Activated gamma-delta T cell treated with Interleukin-2 at 50 U/mL for 16 hours (primary cell): ENCODE data around the gene BRD9.
"Not testable (repeated sequence)": the region's sequence is repeated elsewhere in the genome, so short reads cannot be mapped to it uniquely, and the experiment has no call there.

ENCODE experiments used
- DNase-seq: peaks from one replicate; pipeline ENCODE4 v3.0.0-alpha.2; 2020

The BRD9 gene

GRCh38 chr5:892394-893136 is at the start of gene BRD9, which contains the start of gene TRIP13:
TSS of gene BRD9 (minus strand) at chr5:892801. CDS start at chr5:892657, 144 bp downstream.
TSS of gene TRIP13 (plus strand) at chr5:892884. CDS start at chr5:892999, 115 bp downstream.
- peak; percentile 77 for DNase-seq

DNA sequence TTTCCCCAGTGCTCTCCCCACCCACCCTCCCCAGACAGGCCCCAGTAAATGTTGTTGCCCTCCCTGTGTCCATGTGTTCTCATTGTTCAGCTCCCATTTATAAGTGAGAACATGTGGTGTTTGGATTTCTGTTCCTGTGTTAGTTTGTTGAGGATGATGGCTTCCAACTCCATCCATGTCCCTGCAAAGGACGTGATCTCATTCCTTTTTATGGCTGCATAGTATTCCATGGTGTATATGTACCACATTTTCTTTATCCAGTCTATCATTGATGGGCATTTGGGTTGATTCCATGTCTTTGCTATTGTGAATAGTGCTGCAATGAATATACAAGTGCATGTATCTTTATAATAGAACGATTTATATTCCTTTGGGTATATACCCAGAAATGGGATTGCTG is 48.1 kb upstream of the BRD9 start:
- not testable (repeated sequence) for DNase-seq

DNA sequence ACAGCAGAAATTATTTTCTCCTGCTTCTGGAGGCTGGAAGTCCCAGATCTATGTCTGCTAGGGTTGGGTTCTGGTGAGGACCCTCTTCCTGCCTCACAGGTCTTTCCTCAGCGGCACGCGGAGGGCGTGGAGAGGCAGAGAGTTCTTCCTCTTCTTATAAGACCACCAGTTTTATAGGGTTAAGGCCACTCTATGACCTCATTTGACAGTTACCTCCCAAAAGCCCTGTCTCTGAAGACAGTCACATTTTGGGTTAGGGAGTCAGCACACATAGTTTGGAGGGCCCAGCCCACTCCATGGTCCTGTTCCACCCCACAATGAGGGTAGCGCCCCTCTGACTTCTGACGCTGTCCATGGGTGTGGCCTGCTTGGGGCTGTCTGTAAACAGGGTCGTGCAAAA is 46.8 kb upstream of the BRD9 start:
- DNase-seq: no peak

DNA sequence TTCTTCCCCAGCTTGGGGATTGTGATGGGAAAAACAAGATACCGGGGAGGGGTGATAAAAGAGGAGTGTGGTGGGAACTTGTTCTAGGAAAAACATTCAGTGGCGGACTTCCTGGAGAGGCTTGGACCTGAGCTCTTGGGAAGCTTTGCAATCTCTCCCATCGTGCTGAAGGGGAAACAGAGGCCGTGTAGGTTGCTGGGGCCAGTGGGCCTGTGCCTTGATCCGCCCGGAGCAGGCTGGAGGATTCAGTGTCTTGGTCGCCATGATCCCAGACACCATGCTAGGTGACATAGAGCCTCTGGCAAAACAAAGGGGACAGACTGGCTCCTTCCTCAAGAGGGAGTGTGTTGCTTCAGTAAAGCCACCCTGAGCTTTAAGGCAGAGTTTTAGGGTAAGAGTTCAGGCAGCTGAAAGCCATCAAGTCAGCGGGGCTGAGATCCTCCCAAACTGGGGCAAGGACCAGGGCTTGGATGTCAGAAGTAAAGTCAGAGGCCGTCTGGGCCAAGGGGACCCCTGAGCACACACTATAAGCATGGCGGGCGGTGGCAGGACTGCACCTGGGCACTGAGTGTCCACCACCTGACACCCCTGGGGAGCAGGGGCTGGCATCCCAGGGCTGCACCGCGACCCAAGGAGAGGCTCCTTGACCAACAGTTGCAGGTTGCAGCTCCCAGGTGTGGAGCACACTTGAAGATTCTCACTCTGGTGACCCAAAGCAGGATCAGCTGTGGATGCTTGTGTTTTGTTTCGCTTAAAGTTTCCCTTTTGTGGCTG is 44.7 kb upstream of the BRD9 start:
- no peak for DNase-seq

- DNase-seq: no peak
Measured at GRCh38 chr5:936149-937144, 43.8 kb upstream of the BRD9 start.

DNA sequence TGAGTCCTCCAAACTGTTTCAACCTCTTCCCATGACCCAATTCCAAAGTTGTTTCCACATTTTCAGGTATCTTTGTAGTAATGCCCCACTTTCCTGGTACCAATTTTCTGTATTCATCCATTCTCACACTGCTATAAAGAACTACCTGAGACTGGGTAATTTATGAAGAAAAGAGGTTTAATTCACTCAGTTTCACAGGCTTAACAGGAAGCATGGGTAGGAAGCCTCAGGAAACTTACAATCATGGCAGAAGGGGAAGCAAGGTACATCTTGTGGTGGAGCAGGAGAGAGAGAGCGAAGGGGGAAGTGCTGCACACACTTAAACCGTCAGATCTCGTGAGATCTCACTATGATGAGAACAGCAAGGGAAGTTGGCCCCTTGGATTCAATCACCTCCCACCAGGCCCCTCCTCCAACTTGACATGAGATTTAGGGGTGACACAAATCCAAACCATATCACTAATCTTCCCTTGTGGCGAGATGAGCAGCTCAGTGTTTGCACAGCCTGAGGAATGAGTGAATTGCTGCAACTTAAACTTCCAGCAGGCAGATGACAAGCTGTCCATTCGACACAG is 43.0 kb upstream of the BRD9 start:
- no peak for DNase-seq

DNA sequence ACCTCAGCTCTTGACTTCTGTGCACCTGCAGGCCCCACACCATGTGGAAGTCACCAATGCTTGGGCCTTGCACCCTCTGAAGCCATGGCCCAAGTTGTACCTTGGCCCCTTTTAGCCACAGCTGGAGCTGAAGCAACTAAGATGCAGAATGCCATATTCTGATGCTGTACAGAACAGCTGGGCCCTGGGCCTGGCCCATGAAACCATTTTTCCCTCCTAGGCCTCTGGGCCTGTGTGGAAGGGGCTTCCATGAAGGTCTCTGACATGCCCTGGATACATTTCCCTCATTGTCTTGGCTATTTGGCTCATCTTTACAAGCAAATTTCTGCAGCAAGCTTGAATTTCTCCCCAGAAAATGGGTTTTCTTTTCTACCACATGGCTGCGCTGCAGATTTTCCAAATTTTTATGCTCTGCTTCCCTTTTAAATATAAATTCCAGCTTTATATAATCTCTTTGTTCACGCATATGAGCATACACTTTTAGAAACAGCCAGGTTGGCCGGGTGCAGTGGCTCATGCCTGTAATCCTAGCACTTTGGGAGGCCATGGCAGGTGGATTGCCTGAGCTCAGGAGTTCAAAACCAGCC is 41.9 kb upstream of the BRD9 start:
- not testable (repeated sequence) for DNase-seq

- not testable (repeated sequence) for DNase-seq
Measured at GRCh38 chr5:933951-934350, 41.4 kb upstream of the BRD9 start.

DNA sequence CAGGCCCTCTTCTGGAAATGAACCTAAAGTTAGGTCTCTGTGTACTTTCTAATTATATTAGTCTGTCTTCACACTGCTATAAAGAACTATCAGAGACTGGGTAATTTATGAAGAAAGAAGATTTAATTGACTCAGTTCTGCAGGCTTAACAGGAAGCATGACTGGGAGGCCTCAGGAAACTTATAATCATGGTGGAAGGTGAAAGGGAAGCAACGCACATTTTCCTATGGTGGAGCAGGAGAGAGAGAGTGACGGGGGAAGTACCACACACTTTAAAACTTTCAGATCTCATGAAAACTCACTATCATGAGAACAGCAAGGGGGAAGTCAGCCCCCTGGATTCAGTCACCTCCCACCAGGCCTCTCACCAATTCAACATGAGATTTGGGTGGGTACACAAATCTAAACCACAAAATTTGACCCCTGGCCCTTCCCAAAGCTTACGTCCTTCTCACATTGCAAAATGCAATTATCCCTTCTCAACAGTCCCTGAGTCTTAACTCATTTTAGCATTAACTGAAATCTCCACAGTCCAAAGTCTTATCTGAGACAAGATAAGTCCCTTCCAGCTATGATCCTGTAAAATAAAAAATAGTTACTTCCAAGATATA is 40.8 kb upstream of the BRD9 start:
- no peak for DNase-seq

DNA sequence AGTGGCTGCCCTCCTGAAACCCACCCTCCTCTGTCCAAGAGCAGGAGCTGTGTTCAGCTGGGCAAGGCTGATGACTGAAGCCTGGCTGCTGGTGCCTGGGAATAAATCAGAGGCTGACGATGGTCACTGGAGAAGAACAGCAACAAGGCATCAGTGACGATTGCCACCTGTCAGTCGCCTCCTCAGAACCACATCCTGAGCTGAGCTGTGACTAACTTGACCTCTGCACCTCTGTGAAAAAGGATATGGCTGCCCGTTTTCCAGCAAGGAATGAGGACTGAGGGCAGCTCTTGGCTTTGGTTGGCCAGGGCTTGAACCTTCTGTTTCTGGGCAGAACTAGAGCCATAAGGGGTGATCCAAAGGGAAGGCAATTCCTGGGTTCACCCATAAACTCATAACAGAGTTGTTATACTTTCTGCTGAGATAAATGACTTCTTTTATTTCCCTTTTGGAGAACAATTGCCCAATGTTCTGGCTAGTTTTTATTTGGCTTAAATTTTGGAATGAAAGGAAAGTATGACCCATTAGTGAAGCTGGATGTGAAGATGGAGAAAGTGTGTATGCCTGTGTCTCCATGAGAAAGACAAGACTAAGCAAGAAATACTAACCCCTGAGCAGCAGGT is 40.1 kb upstream of the BRD9 start:
- no peak for DNase-seq

- DNase-seq: no peak
Measured at GRCh38 chr5:932151-932627, 39.6 kb upstream of the BRD9 start.

DNA sequence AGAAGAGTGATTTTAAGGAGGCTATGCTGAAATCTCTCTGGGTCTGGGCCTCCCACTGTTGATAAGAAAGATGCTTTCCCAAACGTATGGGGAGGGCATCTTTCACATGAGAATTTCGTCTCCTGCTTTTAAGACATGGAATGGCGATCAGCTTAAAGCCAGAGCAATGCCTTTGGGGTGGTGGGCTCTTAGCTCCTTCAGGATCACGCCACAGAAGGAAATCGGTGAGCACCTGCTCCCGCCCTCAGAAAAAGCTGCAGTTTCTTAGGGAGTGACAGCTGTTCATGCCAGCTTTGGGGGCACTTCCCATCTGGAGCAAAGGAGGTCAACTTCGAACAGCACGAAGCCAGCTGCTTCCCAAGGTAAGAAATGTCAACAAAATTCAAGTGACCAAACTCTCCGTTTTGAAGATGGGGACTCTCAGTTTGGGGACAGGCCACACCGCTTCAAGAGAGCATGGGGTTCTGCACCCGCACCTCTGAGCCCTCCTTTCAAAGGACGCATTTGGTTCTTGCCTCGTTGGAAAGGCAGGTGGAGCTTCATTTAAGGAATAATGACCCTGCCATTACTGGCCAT is 39.1 kb upstream of the BRD9 start:
- no peak for DNase-seq

DNA sequence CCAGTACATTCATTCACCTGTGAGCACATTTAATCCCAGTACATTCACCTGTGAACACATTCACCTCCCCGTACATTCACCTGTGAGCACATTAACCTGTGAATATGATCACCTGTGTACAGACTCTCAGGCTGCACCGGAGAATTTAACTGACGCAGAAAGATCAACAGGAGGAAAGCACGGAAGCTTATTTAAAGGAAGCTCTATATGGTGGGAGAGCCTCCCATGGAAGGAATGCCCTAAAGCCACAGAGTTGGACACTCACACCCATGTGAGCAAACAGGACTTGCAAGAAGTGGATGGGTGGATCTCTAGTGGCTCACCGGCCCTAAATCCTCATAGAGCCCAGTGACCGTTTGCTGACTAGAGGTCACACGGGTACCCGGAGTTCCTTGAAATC is 38.3 kb upstream of the BRD9 start:
- DNase-seq: no peak

- DNase-seq: no peak
Measured at GRCh38 chr5:929596-929995, 37.0 kb upstream of the BRD9 start.

- DNase-seq: not testable (repeated sequence)
Measured at GRCh38 chr5:929182-929581, 36.6 kb upstream of the BRD9 start.

DNA sequence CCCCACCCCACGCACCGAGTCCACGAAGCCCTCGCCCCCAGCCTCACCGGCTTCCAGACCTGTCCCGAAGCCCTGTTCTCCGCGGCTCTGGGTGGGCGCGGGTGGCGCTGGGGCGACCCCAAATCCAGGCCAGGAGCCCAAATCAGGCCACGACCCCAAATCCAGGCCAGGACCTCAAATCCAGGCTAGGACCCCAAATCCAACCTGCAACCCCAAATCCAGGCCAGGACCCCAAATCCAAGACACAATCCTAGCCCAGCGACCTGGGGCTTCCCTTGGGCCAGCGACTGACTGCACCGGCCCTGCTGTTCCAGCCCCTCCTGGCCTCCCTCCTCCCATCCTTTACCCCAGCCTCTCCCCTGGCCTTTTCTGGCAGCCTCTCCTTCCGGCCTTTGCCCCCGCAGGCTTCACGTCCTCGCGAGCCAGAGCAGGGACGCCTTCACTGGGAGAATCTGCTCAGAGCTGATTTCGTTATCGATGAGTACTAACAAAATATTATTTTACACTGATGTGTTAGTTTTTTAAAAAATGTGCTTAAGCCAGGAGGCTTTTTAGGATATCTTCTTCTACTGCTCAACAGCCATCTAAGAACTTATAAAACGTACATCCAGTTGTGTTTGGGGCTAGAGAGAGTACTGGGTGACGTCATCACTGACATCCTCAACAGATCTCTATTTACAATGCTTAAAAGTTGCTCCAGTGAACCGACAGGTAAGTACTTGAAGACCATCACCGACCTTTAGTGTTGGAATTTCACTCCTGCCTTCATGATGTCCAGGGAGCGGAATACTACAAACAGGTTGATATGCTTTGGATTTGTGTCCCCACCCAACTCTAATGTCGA is 34.8 kb upstream of the BRD9 start:
- DNase-seq: no peak

DNA sequence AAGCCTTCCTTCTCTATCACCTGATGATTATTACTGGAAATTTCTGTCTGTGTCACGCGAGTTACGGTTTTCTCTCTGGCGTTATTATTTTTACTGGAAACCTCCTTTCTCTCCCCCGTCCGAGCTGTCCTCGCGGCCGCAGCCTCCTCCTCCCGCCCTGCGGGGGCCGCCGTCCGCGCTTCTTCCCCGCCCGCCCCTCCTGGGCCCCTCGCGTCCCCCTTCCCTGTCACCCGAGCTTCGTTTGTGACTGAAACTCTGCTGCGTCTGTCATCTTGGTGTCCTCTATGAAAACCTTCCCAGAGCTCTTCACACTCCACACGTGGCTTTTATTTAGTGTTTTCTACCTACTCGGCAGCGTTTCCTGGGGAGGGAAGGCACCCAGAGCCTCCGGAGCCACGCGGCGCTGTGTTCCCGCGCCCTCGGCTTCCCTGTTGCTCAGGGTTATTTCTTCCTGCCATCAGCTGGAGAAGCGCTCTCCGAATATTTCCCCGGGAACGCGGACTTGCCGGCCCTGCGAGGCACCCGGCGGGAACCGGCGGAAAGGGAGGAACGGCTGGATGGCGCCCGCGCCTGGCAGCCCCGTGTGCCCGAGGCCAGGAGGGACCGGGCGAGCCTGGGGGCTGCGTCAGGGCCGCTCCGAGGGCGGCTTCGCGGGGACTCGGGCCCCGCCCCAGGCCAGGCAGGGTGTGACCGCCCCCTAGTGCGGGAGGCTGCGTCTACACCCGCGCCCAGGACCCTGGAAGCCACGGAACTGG is 34.0 kb upstream of the BRD9 start:
- DNase-seq: no peak

- peak; percentile 71 for DNase-seq
Measured at GRCh38 chr5:923281-923873, 30.8 kb upstream of the BRD9 start.
